ENCODE data around the gene CDH1.
"Not testable (repeated sequence)": the region's sequence is repeated elsewhere in the genome, so short reads cannot be mapped to it uniquely, and the experiment has no call there.

CDH1 gene

DNA sequence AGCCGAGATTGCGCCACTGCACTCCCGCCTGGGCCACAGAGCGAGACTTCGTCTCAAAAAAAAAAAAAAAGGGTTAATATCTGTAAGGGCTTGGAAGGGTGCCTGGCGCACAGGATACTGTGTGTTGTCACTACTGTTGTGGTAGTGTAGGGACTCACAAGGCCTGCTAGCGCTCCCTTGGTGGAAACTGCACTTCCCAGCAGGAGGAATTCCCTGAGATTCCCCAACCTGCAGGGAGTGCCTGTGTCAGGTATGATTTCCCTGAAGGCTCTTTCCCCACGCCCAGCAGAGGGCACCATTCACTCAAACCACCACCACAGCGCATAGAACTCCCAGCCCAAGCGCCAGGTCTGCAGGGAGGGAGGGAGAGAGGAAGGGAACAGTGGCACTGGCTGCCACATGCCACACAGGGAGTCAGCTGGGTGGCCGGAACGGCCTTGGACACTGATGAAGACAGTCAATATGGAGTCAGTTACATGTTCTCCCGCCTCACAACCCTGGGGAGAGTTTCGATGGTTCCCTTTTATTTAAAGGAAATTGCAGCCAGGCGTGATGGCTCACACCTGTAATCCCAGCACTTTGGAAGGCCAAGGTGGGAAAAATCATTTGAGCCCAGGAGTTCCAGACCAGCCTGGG lies 32.7 kb upstream of the CDH1 start:
- TF ChIP-seq ZFX (IDR thresholded peaks at IDR 0.05) = no peak
- TF ChIP-seq, protein P1, sequence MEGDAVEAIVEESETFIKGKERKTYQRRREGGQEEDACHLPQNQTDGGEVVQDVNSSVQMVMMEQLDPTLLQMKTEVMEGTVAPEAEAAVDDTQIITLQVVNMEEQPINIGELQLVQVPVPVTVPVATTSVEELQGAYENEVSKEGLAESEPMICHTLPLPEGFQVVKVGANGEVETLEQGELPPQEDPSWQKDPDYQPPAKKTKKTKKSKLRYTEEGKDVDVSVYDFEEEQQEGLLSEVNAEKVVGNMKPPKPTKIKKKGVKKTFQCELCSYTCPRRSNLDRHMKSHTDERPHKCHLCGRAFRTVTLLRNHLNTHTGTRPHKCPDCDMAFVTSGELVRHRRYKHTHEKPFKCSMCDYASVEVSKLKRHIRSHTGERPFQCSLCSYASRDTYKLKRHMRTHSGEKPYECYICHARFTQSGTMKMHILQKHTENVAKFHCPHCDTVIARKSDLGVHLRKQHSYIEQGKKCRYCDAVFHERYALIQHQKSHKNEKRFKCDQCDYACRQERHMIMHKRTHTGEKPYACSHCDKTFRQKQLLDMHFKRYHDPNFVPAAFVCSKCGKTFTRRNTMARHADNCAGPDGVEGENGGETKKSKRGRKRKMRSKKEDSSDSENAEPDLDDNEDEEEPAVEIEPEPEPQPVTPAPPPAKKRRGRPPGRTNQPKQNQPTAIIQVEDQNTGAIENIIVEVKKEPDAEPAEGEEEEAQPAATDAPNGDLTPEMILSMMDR (conservative IDR thresholded peaks at IDR 0.05) = peak; percentile 91
- no peak overlapping the region for H3K27ac ChIP-seq

DNA sequence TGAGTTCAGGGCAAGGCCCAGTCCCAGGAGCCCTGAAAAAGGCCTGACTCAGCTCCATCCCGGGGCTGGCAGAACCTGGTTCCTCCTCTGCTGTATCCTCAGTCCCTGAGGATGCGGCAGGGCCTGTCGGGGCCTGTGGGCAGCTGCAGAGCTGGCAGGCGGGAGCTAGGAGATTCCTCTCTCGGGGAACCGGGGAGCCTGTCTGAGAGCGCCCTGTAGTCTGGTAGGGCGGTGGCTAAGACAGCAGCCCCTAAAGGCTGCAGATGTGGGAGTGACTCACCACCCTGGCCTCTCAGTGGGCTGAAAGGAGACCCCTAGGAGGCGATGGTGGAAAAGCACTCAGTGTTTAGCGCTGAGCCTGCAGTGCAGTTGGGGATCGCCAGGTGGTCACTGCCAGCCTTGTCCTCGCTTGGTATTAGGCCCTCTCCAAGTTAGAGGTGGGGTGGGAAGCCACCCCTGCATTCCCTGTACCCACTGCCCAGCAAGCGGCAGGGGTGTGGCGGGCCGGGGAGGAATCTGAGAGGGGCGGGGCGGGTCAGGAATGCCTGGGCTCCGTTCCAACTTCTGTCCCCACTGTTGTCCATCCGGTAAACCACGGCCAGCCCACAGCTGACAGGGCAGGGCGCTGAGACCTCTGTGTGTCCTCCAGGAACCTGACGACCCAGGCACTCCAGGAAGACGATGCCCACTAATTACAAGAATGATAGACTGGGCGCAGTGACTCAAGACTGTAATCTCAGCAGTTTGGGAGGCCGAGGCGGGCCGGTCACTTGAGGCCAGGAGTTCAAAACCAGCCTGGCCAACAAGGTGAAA lies 29.5 kb upstream of the CDH1 start:
- H3K27ac ChIP-seq = no peak overlapping the region
- TF ChIP-seq ZFX (IDR thresholded peaks at IDR 0.05) = no peak
- TF ChIP-seq, protein P1 (conservative IDR thresholded peaks at IDR 0.05) = no peak

DNA sequence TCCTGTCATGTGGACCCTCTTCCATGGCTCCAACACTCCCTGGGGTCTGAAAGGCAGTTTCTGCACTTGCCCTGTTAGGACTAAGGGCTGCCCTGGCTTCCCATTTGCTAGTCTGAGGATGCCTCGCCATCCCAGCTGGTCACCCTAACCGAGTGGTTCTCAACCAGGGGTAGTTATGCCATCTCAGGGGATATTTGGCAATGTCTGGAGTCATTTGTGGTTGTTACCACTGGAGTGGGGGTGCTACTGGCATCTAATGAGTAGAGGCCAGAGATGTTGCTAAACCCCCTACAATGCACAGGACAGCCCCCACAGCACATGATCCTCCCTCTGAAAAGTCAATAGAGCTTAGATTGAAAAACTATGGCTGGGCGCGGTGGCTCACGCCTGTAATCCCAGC lies 26.9 kb upstream of the CDH1 start:
- no peak overlapping the region for H3K27ac ChIP-seq
- TF ChIP-seq ZFX (IDR thresholded peaks at IDR 0.05) = no peak
- TF ChIP-seq, protein P1 (conservative IDR thresholded peaks at IDR 0.05) = no peak

DNA sequence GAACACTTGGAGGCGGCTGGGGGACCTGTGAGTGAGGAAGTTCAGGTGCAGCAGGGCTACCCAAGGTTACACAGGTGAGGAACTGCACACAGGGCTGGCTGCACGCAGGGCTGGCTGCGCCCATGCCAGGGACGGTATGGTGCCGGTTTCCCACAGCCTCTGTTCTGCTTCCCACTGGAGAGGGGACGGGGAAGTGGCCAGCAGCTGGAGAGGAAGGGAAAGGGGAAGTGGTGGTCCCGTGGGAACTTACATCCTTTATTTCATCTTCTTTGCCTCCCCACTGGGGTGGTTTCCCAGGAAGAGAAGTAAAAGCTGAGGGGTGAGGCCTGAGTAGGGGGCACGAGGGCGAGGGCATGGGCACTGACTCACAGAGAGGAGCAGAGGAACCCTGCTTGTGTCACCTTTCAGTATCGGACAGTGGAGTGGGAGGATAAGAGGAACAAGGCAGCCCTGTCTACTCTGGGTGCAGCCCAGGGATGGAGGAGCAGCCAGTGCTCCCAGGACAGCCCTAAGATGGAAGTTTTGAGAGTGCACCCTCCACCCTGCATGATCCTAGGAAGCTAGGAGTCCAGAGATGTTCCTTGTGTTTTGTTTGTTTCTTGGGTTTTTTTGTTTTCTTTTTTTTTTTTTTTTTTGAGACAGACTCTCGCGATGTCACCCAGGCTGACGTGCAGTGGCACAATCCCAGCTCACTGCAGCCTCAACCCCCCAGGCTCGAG lies 25.5 kb upstream of the CDH1 start:
- H3K27ac ChIP-seq = no peak overlapping the region
- TF ChIP-seq, protein P1 (conservative IDR thresholded peaks at IDR 0.05) = no peak
- TF ChIP-seq ZFX (IDR thresholded peaks at IDR 0.05) = no peak

DNA sequence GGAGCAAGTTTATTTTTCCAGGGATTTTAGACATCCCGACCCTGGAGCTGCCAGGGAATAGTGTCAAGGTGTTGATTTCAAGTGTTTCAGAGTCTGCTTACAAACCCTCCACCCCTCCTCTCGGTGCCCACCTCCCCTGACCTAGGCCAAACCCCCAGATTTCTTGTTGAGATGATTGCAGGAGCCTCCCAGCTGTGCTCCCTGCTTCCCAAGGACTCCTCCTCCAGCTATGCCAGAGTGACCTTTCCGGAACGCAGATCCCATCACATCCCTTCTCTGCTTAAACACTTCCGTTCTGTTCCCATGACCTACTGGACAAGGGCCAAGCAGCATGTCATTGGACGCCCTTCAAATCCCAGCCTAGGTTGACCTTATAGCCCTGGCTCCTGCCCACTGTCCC lies 23.7 kb upstream of the CDH1 start:
- no peak overlapping the region for H3K27ac ChIP-seq

DNA sequence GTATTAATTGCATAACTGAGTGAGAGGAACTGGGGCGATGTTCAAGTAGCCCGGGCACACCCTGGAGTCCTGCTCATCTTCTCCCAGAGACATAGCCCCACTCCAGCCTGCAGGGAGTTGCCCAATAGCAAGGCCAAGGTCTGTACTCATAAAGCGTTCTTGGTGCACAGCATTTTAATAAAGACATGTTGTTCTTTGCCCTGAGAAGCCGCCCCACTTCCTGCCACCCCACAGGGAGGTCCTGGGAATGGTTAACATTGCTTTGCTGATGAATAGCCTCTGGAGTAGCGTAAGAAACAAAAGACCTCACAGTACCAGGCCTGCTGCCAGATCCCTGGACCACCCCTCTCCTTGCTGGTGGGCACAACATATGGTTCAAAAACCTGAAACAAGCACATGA lies 21.6 kb upstream of the CDH1 start:
- TF ChIP-seq, protein P1 (conservative IDR thresholded peaks at IDR 0.05) = no peak
- no peak for TF ChIP-seq ZFX (IDR thresholded peaks at IDR 0.05)
- H3K27ac ChIP-seq = no peak overlapping the region

More for the DNA sequence above, 23.7 kb upstream of the CDH1 start:
- no peak for TF ChIP-seq ZFX (IDR thresholded peaks at IDR 0.05)
- TF ChIP-seq, protein P1 (conservative IDR thresholded peaks at IDR 0.05) = no peak

DNA sequence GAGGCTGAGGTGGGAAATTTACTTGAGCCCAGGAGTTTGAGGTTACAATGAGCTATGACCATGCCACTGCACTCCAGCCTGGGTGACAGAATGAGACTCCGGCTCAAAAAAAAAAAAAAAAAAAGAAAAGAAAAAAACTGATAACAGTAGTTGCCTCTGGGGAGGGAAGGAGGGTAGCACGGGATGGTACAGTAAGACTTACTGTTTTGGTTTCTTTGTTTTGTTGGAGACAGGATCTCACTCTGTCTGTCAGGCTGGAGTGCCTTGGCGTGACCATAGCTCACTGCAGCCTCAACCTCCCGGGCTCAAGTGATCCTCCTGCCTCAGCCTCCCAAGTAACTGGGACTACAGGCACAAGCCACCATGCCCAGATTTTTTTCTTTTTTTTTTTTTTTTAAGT lies 20.6 kb upstream of the CDH1 start:
- H3K27ac ChIP-seq = not testable (repeated sequence)

Data from C4-2B (cell line).